HCEC 1CT (cell line): ENCODE results near the gene TM9SF4.
"Not testable (repeated sequence)": the region's sequence is repeated elsewhere in the genome, so short reads cannot be mapped to it uniquely, and the experiment has no call there.

Experiments used
- DNase-seq: peaks from one replicate; pipeline ENCODE4 v3.0.0-alpha.2; 2017

TM9SF4 gene

GRCh38 chr20:32190616-32191415 is 81.3 kb downstream of the TM9SF4 start:
- DNase-seq, result no peak

GRCh38 chr20:32191422-32191821 is 81.9 kb downstream of the TM9SF4 start:
- no peak for DNase-seq

- DNase-seq, result no peak
These were observed 82.4 kb downstream of the TM9SF4 start for GRCh38 chr20:32191873-32192272.

- no peak for DNase-seq
These were observed 83.2 kb downstream of the TM9SF4 start for GRCh38 chr20:32192698-32193097.

- DNase-seq, result not testable (repeated sequence)
These were observed 83.8 kb downstream of the TM9SF4 start for GRCh38 chr20:32193336-32193735.

- DNase-seq, result no peak
These were observed 84.5 kb downstream of the TM9SF4 start for GRCh38 chr20:32193996-32194395.

GRCh38 chr20:32195581-32195980 is 86.1 kb downstream of the TM9SF4 start:
- no peak for DNase-seq

GRCh38 chr20:32196613-32197012 is 87.1 kb downstream of the TM9SF4 start:
- DNase-seq, result not testable (repeated sequence)

- not testable (repeated sequence) for DNase-seq
These were observed 87.6 kb downstream of the TM9SF4 start for GRCh38 chr20:32197136-32197535.

- no peak for DNase-seq
These were observed 89.5 kb downstream of the TM9SF4 start for GRCh38 chr20:32199006-32199405.

GRCh38 chr20:32201296-32201976 is 91.9 kb downstream of the TM9SF4 start:
- DNase-seq, result peak; percentile 20

GRCh38 chr20:32201977-32202363 is 92.5 kb downstream of the TM9SF4 start:
- no peak for DNase-seq

GRCh38 chr20:32203356-32204204 is 94.1 kb downstream of the TM9SF4 start:
- DNase-seq, result no peak

- no peak for DNase-seq
These were observed 94.9 kb downstream of the TM9SF4 start for GRCh38 chr20:32204205-32205109.

GRCh38 chr20:32205110-32205842 is 95.8 kb downstream of the TM9SF4 start:
- peak; percentile 29 for DNase-seq

GRCh38 chr20:32205843-32206759 is 96.6 kb downstream of the TM9SF4 start:
- no peak for DNase-seq

GRCh38 chr20:32206760-32207625 is 97.5 kb downstream of the TM9SF4 start:
- DNase-seq, result no peak

- DNase-seq, result peak; percentile 88
These were observed 98.3 kb downstream of the TM9SF4 start, which contains the start of the genes PLAGL2 and POFUT1 for GRCh38 chr20:32207626-32208498. Gene PLAGL2, minus strand, starts transcription at chr20:32207743. Its CDS starts 5,565 bp downstream, at chr20:32202178. Gene POFUT1, plus strand, starts transcription at chr20:32207880. Its CDS starts 62 bp downstream, at chr20:32207942.
